ENCODE data around the gene ATG9A.

Gene ATG9A

GRCh38 chr2:219272995-219273394 lies 43.6 kb upstream of the ATG9A start:
- H3K4me3 ChIP-seq (ENCODE audit: low read depth in 1 of 2, low read length in 1 of 2): no peak overlapping the region
- TF ChIP-seq CTCF (IDR thresholded peaks at IDR 0.05): no peak
- H3K9me3 ChIP-seq: no peaks in the 10 kb centered on the region
- H3K27ac ChIP-seq: no peak overlapping the region
- peaks cover 42% of the 10 kb centered on the region for H3K27me3 ChIP-seq
- no peaks in the 10 kb centered on the region for H3K36me3 ChIP-seq
- peaks cover 7% of the 10 kb centered on the region in 2 experiments for H3K4me1 ChIP-seq (ENCODE audit: control insufficient read depth in 1 of 2, insufficient read depth in 1 of 2, low read depth in 1 of 2, low read length in 1 of 2)

DNA sequence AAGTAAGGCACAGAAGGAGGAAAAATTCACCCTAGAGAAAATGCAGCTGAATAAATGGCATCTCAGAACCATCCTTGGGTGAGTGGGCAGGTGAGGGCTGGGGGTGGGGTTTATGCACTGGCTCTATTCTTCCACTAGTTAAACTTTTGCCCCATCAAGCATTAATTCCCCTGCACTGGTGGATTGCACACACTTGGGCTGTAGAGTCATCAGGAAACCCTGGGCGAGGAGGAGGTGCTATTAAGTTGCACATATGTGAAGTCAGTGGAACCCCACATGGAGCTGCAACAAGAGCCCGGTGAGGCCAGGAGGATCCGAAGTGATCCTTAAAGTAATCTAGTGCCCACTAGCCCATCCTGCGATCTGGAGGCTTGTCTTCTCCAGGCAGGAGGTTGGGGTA lies 42.9 kb upstream of the ATG9A start:
- Histone ChIP-seq H3K36me3 (no peaks in the 10 kb centered on the region), H3K27me3 (peaks cover 42% of the 10 kb centered on the region)
- TF ChIP-seq CTCF (IDR thresholded peaks at IDR 0.05): no peak

DNA sequence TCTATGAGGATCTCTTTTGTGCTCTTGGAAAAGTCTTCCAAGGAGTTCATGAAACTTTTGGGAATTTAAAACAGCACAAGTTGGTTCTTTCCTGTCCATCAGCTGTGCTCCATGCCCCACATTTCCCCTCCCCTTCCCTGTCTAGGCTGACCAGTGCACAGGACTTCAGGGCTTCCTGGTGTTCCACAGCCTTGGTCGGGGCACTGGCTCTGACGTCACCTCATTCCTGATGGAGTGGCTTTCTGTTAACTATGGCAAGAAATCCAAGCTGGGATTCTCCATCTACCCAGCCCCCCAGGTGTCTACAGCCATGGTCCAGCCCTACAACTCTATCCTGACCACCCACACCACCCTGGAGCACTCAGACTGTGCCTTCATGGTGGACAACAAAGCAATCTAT lies 41.6 kb upstream of the ATG9A start:
- Histone ChIP-seq H3K36me3 (no peaks in the 10 kb centered on the region), H3K27ac (no peak overlapping the region)

More for the DNA sequence above, 42.9 kb upstream of the ATG9A start:
- H3K4me3 ChIP-seq (ENCODE audit: low read depth in 1 of 2, low read length in 1 of 2): no peak overlapping the region
- no peaks in the 10 kb centered on the region for H3K9me3 ChIP-seq
- H3K27ac ChIP-seq: no peak overlapping the region
- peaks cover under 1% of the 10 kb centered on the region in 2 experiments for H3K4me1 ChIP-seq (ENCODE audit: control insufficient read depth in 1 of 2, insufficient read depth in 1 of 2, low read depth in 1 of 2, low read length in 1 of 2)

DNA sequence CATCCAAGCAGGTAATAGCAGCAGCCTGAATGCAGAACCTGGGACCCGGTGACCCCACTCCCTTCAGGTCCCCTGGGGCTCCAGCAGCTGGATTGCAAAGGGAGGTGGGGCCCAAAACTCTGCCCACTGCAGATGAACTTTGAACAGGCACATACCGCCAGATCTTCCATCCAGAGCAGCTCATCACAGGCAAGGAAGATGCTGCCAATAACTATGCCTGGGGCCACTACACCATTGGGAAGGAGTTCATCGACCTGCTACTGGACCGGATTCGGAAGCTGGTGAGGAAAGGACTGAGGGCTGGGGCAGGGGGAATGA lies 40.6 kb upstream of the ATG9A start:
- no peaks in the 10 kb centered on the region for H3K4me1 ChIP-seq (ENCODE audit: control insufficient read depth in 1 of 2, insufficient read depth in 1 of 2, low read depth in 1 of 2, low read length in 1 of 2)
- H3K4me3 ChIP-seq (ENCODE audit: low read depth in 1 of 2, low read length in 1 of 2): no peak overlapping the region
- H3K9me3 ChIP-seq: no peaks in the 10 kb centered on the region
- peaks cover 42% of the 10 kb centered on the region for H3K27me3 ChIP-seq
- no peak overlapping the region for H3K27ac ChIP-seq
- TF ChIP-seq CTCF (IDR thresholded peaks at IDR 0.05): no peak
- no peaks in the 10 kb centered on the region for H3K36me3 ChIP-seq

More for the DNA sequence above, 41.6 kb upstream of the ATG9A start:
- no peaks in the 10 kb centered on the region for H3K4me1 ChIP-seq (ENCODE audit: control insufficient read depth in 1 of 2, insufficient read depth in 1 of 2, low read depth in 1 of 2, low read length in 1 of 2)
- H3K9me3 ChIP-seq: no peaks in the 10 kb centered on the region
- no peak for TF ChIP-seq CTCF (IDR thresholded peaks at IDR 0.05)
- peaks cover 42% of the 10 kb centered on the region for H3K27me3 ChIP-seq
- no peak overlapping the region for H3K4me3 ChIP-seq (ENCODE audit: low read depth in 1 of 2, low read length in 1 of 2)

GRCh38 chr2:219269362-219270054 lies 40.1 kb upstream of the ATG9A start:
- H3K4me1 ChIP-seq (ENCODE audit: control insufficient read depth in 1 of 2, insufficient read depth in 1 of 2, low read depth in 1 of 2, low read length in 1 of 2): no peaks in the 10 kb centered on the region
- no peak for TF ChIP-seq CTCF (IDR thresholded peaks at IDR 0.05)
- H3K27ac ChIP-seq: no peak overlapping the region
- H3K9me3 ChIP-seq: no peaks in the 10 kb centered on the region
- H3K4me3 ChIP-seq (ENCODE audit: low read depth in 1 of 2, low read length in 1 of 2): no peak overlapping the region
- no peaks in the 10 kb centered on the region for H3K36me3 ChIP-seq
- H3K27me3 ChIP-seq: peaks cover 41% of the 10 kb centered on the region
